SK-N-SH treated with all-trans-retinoic acid at 6 μM for 48 hours (cell line): Measurements from ENCODE around the gene MID1.

ENCODE experiments used
- ATAC-seq: fragments of 200-7000 bp; cut with Tn5 transposase; 3 replicates; pipeline ENCODE4 v1.9.1; 2020; ENCODE audit warnings: mild to moderate bottlenecking, moderate library complexity
- ARNTL ChIP-seq: fragments of 450-650 bp; formaldehyde crosslinking; IDR thresholded peaks from 2 replicates; pipeline ENCODE4 v1.5.0; 2020; ENCODE audit warnings: low read depth, mild to moderate bottlenecking, moderate library complexity, borderline replicate concordance
- BACH2 ChIP-seq: fragments of 250-450 bp; sonication (Bioruptor Pico); IDR thresholded peaks from 2 replicates; pipeline ENCODE4 v1.9.0; 2021; ENCODE audit warnings: mild to moderate bottlenecking, borderline replicate concordance
- ESRRG ChIP-seq: fragments of 250-450 bp; sonication (Bioruptor Pico); IDR thresholded peaks from 2 replicates; pipeline ENCODE4 v1.6.1; 2021; ENCODE audit warnings: mild to moderate bottlenecking
- GLIS3 ChIP-seq: fragments of 250-450 bp; sonication (Bioruptor Pico); IDR thresholded peaks from 2 replicates; pipeline ENCODE4 v1.5.0; 2020; ENCODE audit warnings: mild to moderate bottlenecking, moderate library complexity
- ISL1 ChIP-seq: fragments of 250-450 bp; sonication (Bioruptor Pico); IDR thresholded peaks from 2 replicates; pipeline ENCODE4 v2.1.2; 2022; ENCODE audit warnings: mild to moderate bottlenecking, moderate library complexity
- PPARA ChIP-seq: fragments of 250-450 bp; sonication (Bioruptor Pico); IDR thresholded peaks from 2 replicates; pipeline ENCODE4 v1.5.0; 2020; ENCODE audit warnings: mild to moderate bottlenecking, borderline replicate concordance
- SNAI2 ChIP-seq: fragments of 250-450 bp; sonication (Bioruptor Pico); IDR thresholded peaks from 2 replicates; pipeline ENCODE4 v1.5.0; 2020; ENCODE audit warnings: mild to moderate bottlenecking, moderate library complexity
- TCF4 ChIP-seq: fragments of 250-450 bp; sonication (Bioruptor Pico); IDR thresholded peaks from 2 replicates; pipeline ENCODE4 v1.8.0; 2021; ENCODE audit warnings: mild to moderate bottlenecking, moderate library complexity, borderline replicate concordance
- TOX ChIP-seq: fragments of 250-450 bp; sonication (Bioruptor Pico); IDR thresholded peaks from 2 replicates; pipeline ENCODE4 v1.8.0; 2021; ENCODE audit warnings: mild to moderate bottlenecking, moderate library complexity, borderline replicate concordance
- ZC3H10 ChIP-seq: fragments of 250-450 bp; sonication (Bioruptor Pico); IDR thresholded peaks from 2 replicates; pipeline ENCODE4 v1.5.1; 2021; ENCODE audit warnings: mild to moderate bottlenecking, moderate library complexity
- ZFP3 ChIP-seq: fragments of 250-450 bp; sonication (Bioruptor Pico); IDR thresholded peaks from 2 replicates; pipeline ENCODE4 v1.5.0; 2020; ENCODE audit warnings: mild to moderate bottlenecking, moderate library complexity
- ZFP30 ChIP-seq: fragments of 450-650 bp; formaldehyde crosslinking; IDR thresholded peaks from 2 replicates; pipeline ENCODE4 v1.5.0; 2022; ENCODE audit warnings: mild to moderate bottlenecking, moderate library complexity
- ZNF565 ChIP-seq: fragments of 450-650 bp; formaldehyde crosslinking; conservative IDR thresholded peaks from 2 replicates; pipeline ENCODE4 v1.5.0; 2020; ENCODE audit warnings: low read depth, mild to moderate bottlenecking, moderate library complexity
- ZNF70 ChIP-seq: fragments of 450-650 bp; formaldehyde crosslinking; IDR thresholded peaks from 2 replicates; pipeline ENCODE4 v1.5.0; 2020; ENCODE audit warnings: mild to moderate bottlenecking, moderate library complexity
- TF ChIP-seq, protein P1 (sequence below): fragments of 250-450 bp; sonication (Bioruptor Pico); IDR thresholded peaks from 2 replicates; pipeline ENCODE4 v1.5.1; 2020; ENCODE audit warnings: low read depth, mild to moderate bottlenecking, moderate library complexity
- TF ChIP-seq, protein P2 (sequence below): fragments of 250-450 bp; sonication (Bioruptor Pico); IDR thresholded peaks from 2 replicates; pipeline ENCODE4 v1.5.0; 2020; ENCODE audit warnings: mild to moderate bottlenecking, moderate library complexity
- TF ChIP-seq, protein P3 (sequence below): fragments of 250-450 bp; sonication (Bioruptor Pico); IDR thresholded peaks from 2 replicates; pipeline ENCODE4 v1.8.0; 2021; ENCODE audit warnings: low read depth, mild to moderate bottlenecking, moderate library complexity, borderline replicate concordance
- TF ChIP-seq, protein P4 (sequence below): fragments of 250-450 bp; sonication (Bioruptor Pico); IDR thresholded peaks from 2 replicates; pipeline ENCODE4 v1.5.1; 2021; ENCODE audit warnings: mild to moderate bottlenecking, moderate library complexity

The MID1 gene

DNA sequence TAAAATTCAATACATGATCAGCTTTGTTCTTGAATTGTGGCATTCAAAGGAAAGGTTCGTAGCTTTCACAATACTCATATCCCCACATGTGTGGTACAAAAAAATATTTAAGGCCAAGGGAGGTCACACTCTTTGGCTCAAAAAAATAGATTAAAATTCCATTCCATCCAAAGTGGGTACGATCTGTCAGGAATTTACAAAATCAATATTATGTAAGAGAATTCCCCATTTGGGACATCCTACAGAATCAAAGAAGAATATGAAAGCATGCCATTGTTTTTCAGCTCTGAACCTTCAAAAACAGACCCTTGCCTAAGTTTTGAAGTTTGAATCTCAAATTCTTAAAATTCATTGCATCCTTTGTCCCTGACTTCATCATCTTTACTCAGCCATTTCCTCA is 85.8 kb downstream of the MID1 start:
- no peak for ATAC-seq
- TF ChIP-seq ZNF70 (CRISPR knock-in tag) (no peak), TOX (CRISPR knock-in tag) (no peak), SNAI2 (CRISPR knock-in tag) (no peak)
- TF ChIP-seq, protein P1, sequence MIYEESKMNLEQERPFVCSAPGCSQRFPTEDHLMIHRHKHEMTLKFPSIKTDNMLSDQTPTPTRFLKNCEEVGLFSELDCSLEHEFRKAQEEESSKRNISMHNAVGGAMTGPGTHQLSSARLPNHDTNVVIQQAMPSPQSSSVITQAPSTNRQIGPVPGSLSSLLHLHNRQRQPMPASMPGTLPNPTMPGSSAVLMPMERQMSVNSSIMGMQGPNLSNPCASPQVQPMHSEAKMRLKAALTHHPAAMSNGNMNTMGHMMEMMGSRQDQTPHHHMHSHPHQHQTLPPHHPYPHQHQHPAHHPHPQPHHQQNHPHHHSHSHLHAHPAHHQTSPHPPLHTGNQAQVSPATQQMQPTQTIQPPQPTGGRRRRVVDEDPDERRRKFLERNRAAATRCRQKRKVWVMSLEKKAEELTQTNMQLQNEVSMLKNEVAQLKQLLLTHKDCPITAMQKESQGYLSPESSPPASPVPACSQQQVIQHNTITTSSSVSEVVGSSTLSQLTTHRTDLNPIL (CRISPR knock-in tag) = no peak

DNA sequence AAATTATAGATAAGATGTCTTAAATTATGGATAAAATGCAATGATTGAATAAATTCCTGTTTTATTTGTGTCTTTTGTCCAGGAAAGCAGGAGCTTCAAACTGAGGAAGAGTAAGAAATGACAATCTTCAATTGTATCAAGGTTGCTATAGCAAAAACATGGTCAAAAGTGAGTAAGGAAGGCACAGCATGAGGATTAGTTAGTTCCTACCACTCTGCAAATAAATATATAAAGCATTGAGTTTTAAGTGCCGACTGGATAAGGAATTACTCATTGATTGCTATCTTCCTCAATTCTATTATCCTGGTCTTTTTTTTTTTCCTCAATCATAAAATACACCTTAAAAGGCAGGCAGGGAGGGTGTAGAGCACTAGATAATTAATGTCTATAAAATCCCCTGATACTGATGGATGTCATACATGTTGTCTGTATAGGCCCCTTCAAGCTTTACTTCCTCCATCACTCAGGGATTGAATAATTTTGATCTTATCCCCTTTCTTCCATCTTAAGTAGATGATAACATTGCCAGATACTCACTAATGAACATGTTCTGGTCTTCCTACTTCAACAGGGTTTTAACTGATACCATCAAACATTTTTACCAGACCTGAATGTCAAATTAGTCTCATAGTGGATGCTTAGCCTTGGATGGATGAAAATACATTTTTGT is 86.6 kb downstream of the MID1 start:
- TF ChIP-seq ZC3H10 (CRISPR knock-in tag) = no peak
- TF ChIP-seq, protein P2, sequence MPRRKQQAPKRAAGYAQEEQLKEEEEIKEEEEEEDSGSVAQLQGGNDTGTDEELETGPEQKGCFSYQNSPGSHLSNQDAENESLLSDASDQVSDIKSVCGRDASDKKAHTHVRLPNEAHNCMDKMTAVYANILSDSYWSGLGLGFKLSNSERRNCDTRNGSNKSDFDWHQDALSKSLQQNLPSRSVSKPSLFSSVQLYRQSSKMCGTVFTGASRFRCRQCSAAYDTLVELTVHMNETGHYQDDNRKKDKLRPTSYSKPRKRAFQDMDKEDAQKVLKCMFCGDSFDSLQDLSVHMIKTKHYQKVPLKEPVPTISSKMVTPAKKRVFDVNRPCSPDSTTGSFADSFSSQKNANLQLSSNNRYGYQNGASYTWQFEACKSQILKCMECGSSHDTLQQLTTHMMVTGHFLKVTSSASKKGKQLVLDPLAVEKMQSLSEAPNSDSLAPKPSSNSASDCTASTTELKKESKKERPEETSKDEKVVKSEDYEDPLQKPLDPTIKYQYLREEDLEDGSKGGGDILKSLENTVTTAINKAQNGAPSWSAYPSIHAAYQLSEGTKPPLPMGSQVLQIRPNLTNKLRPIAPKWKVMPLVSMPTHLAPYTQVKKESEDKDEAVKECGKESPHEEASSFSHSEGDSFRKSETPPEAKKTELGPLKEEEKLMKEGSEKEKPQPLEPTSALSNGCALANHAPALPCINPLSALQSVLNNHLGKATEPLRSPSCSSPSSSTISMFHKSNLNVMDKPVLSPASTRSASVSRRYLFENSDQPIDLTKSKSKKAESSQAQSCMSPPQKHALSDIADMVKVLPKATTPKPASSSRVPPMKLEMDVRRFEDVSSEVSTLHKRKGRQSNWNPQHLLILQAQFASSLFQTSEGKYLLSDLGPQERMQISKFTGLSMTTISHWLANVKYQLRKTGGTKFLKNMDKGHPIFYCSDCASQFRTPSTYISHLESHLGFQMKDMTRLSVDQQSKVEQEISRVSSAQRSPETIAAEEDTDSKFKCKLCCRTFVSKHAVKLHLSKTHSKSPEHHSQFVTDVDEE = peak; percentile 85
- TF ChIP-seq GLIS3 (CRISPR knock-in tag) = no peak
- TF ChIP-seq ISL1 (CRISPR knock-in tag) = peak; percentile 78
- TF ChIP-seq TCF4 (CRISPR knock-in tag) = peak; percentile 93
- TF ChIP-seq, protein P3, sequence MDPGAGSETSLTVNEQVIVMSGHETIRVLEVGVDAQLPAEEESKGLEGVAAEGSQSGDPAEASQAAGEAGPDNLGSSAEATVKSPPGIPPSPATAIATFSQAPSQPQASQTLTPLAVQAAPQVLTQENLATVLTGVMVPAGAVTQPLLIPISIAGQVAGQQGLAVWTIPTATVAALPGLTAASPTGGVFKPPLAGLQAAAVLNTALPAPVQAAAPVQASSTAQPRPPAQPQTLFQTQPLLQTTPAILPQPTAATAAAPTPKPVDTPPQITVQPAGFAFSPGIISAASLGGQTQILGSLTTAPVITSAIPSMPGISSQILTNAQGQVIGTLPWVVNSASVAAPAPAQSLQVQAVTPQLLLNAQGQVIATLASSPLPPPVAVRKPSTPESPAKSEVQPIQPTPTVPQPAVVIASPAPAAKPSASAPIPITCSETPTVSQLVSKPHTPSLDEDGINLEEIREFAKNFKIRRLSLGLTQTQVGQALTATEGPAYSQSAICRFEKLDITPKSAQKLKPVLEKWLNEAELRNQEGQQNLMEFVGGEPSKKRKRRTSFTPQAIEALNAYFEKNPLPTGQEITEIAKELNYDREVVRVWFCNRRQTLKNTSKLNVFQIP (CRISPR knock-in tag) = no peak
- no peak for TF ChIP-seq BACH2
- TF ChIP-seq ARNTL = no peak
- no peak for TF ChIP-seq ESRRG (CRISPR knock-in tag)
- TF ChIP-seq ZFP30 (CRISPR knock-in tag) = no peak
- no peak for TF ChIP-seq PPARA (CRISPR knock-in tag)
- ATAC-seq = no peak

DNA sequence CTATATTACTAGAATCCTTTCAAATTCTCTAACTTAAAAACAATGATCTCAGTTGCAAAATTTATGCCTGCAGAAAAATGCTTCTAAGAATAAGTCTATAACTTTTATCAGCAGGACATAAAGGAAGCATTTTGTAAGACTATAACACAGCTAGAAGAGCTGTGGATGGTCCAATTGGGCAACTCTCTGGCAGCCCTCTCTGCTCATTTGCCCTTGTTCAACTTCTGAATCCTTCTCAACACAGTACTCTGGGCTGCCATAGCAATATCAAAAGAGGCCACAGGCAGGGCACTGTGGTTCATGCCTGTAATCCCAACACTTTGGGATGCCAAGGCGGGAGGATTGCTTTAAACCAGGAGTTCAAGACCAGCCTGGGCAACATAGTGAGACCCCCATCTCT is 88.5 kb downstream of the MID1 start:
- ATAC-seq = no peak
- TF ChIP-seq, protein P4, sequence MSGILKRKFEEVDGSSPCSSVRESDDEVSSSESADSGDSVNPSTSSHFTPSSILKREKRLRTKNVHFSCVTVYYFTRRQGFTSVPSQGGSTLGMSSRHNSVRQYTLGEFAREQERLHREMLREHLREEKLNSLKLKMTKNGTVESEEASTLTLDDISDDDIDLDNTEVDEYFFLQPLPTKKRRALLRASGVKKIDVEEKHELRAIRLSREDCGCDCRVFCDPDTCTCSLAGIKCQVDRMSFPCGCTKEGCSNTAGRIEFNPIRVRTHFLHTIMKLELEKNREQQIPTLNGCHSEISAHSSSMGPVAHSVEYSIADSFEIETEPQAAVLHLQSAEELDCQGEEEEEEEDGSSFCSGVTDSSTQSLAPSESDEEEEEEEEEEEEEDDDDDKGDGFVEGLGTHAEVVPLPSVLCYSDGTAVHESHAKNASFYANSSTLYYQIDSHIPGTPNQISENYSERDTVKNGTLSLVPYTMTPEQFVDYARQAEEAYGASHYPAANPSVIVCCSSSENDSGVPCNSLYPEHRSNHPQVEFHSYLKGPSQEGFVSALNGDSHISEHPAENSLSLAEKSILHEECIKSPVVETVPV (CRISPR knock-in tag) = no peak

DNA sequence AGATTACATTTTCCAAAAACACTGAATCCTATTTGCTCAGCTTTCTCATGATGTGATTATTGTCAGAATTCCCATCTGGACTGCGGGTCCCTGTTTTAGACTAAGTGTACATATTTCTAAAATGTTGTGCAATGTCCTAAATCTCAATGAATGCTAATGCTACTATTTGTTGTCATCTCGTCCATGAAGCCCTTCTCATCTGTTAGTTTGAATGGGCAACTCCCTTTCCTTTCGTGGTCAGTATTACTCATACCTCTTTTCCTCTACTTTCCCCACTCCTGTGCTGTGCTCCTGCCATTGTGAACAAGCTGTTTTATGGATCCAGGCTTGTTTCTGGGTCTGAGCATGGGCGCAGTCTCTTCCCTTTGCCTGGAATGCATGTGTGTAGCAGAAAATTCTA is 91.0 kb downstream of the MID1 start:
- no peak for TF ChIP-seq ZNF565
- TF ChIP-seq, protein P1 (CRISPR knock-in tag) = no peak
- no peak for TF ChIP-seq ISL1 (CRISPR knock-in tag)
- TF ChIP-seq, protein P4 (CRISPR knock-in tag) = no peak
- no peak for TF ChIP-seq PPARA (CRISPR knock-in tag)
- TF ChIP-seq ESRRG (CRISPR knock-in tag) = no peak
- TF ChIP-seq ZFP3 = no peak
- no peak for TF ChIP-seq ZC3H10 (CRISPR knock-in tag)
- TF ChIP-seq TCF4 (CRISPR knock-in tag) = no peak
- no peak for TF ChIP-seq GLIS3 (CRISPR knock-in tag)
- ATAC-seq = no peak
